Esophagus muscularis mucosa (tissue), 4 donors: ENCODE measurements around the gene MAPK8IP3.

Experiments used
- CTCF ChIP-seq, 3 experiments: fragments of 200-600 bp in 2 of 3; fragments of 450-650 bp in 1 of 3; sonication (generic) in 2 of 3; IDR thresholded peaks; one replicate each; pipeline ENCODE4 v1.5.1; 2017 to 2019; ENCODE audit warnings: antibody characterized with exemption in 3 of 3, mild to moderate bottlenecking in 2 of 3, moderate library complexity in 1 of 3
- EP300 ChIP-seq: sonication (generic); formaldehyde crosslinking; IDR thresholded peaks from one replicate; pipeline ENCODE4 v1.6.1; 2017; ENCODE audit warnings: antibody characterized with exemption
- POLR2AphosphoS5 ChIP-seq, 2 donors: sonication (generic); formaldehyde crosslinking; IDR thresholded peaks; one replicate each; pipeline ENCODE4 v1.6.1; 2017; ENCODE audit warnings: antibody characterized with exemption in 2 of 2

GRCh38 chr16:1740234-1740633, 34.2 kb downstream of the MAPK8IP3 start:
- TF ChIP-seq CTCF (IDR thresholded peaks at IDR 0.05) (no peak), POLR2AphosphoS5 (IDR thresholded peaks at IDR 0.05) (no peak), EP300 (no peak)
